SK-N-SH (cell line): Measurements from ENCODE around the gene CCDC126. TPM values are rescaled to one million over a fixed set of nuclear protein-coding genes. Genes with fewer than 3 reads are reported as not detected.

Source experiments
- CTCF ChIA-PET: fragments of 300-600, 350-600 bp; formaldehyde crosslinking; extraction: SDS; loops from one replicate; lab custom pipeline; 2021; lab: Yijun Ruan, JAX
- POLR2A ChIA-PET: fragments of 350-600 bp; sonication (Branson Sonifier 250); formaldehyde crosslinking; extraction: SDS; loops from one replicate; lab custom pipeline; 2020; ENCODE audit warnings: antibody characterized with exemption, inconsistent platforms; lab: Yijun Ruan, JAX
- DNase-seq: peaks from one replicate; pipeline ENCODE4 v3.0.0; 2012
- H2AFZ ChIP-seq: fragments of 200-600 bp; sonication (generic); 2 replicates; pipeline ENCODE4 v1.8.1; 2016; ENCODE audit warnings: antibody characterized with exemption, mild to moderate bottlenecking, low read depth
- H3F3A ChIP-seq: fragments of 200-600 bp; sonication (generic); replicated peaks from 2 replicates; pipeline ENCODE3; 2016; ENCODE audit warnings: antibody characterized with exemption, mild to moderate bottlenecking; ENCODE audit not compliant: insufficient read depth
- H3K27ac ChIP-seq, 2 experiments: fragments of 200-500 bp in 1 of 2; fragments of 200-600 bp in 1 of 2; sonication (Bioruptor generic) in 1 of 2; sonication (generic), shearing (Covaris generic) in 1 of 2; 2 replicates each; pipeline versions ENCODE4 v1.5.1 to v1.6.1; 2014 to 2016; ENCODE audit warnings: low read depth in 2 of 2, inconsistent platforms in 1 of 2, low read length in 1 of 2, mild to moderate bottlenecking in 1 of 2, mixed read lengths in 1 of 2
- H3K27me3 ChIP-seq: fragments of 200-600 bp; sonication (generic), shearing (Covaris generic); 2 replicates; pipeline ENCODE4 v1.6.1; 2016; ENCODE audit warnings: mixed run types; ENCODE audit not compliant: insufficient read depth
- H3K36me3 ChIP-seq, 2 experiments: fragments of 200-500 bp in 1 of 2; fragments of 200-600 bp in 1 of 2; sonication (Bioruptor generic) in 1 of 2; sonication (generic) in 1 of 2; replicated peaks in 1 of 2; 2 replicates each; pipeline versions ENCODE3 to v1.5.1; 2014 to 2016; ENCODE audit warnings: low read length in 1 of 2, mild to moderate bottlenecking in 1 of 2; ENCODE audit not compliant: insufficient read depth in 2 of 2, control insufficient read depth in 1 of 2
- H3K4me1 ChIP-seq, 2 experiments: fragments of 200-500 bp in 1 of 2; fragments of 200-600 bp in 1 of 2; sonication (Bioruptor generic) in 1 of 2; sonication (generic), shearing (Covaris generic) in 1 of 2; 2 replicates each; pipeline versions ENCODE4 v1.5.1 to v1.6.1; 2014 to 2016; ENCODE audit warnings: low read depth in 1 of 2, low read length in 1 of 2, mixed run types in 1 of 2; ENCODE audit not compliant: insufficient read depth in 2 of 2, control insufficient read depth in 1 of 2
- H3K4me2 ChIP-seq: fragments of 200-600 bp; sonication (generic), shearing (Covaris generic); 2 replicates; pipeline ENCODE4 v1.6.1; 2017; ENCODE audit warnings: mixed run types
- H3K4me3 ChIP-seq, 2 experiments: fragments of 200-500 bp in 1 of 2; fragments of 200-600 bp in 1 of 2; sonication (Bioruptor generic) in 1 of 2; sonication (generic), shearing (Covaris generic) in 1 of 2; 2 replicates each; pipeline versions ENCODE4 v1.5.1 to v1.8.1; 2014 to 2016; ENCODE audit warnings: low read depth in 2 of 2, inconsistent platforms in 1 of 2, low read length in 1 of 2, mild to moderate bottlenecking in 1 of 2, mixed read lengths in 1 of 2, moderate library complexity in 1 of 2
- H3K79me2 ChIP-seq: fragments of 200-600 bp; sonication (generic); 2 replicates; pipeline ENCODE4 v1.8.1; 2017; ENCODE audit warnings: mild to moderate bottlenecking; ENCODE audit not compliant: insufficient read depth
- H3K9ac ChIP-seq: fragments of 200-600 bp; sonication (generic); 2 replicates; pipeline ENCODE4 v1.6.1; 2017; ENCODE audit warnings: mixed run types
- H3K9me2 ChIP-seq: fragments of 200-600 bp; sonication (generic); 2 replicates; pipeline ENCODE4 v1.6.1; 2017; ENCODE audit warnings: mixed run types
- H3K9me3 ChIP-seq: fragments of 200-600 bp; sonication (generic); 2 replicates; pipeline ENCODE4 v1.6.1; 2017; ENCODE audit warnings: mixed run types, mild to moderate bottlenecking, moderate library complexity
- H4K20me1 ChIP-seq: fragments of 200-600 bp; sonication (generic); 2 replicates; pipeline ENCODE4 v1.6.1; 2017; ENCODE audit warnings: mild to moderate bottlenecking, mixed run types; ENCODE audit not compliant: insufficient read depth
- CTCF ChIP-seq: fragments of 200-600 bp; sonication (generic); IDR thresholded peaks from 2 replicates; pipeline ENCODE4 v1.6.1; 2017; ENCODE audit warnings: antibody characterized with exemption, mild to moderate bottlenecking, moderate library complexity
- ELF1 ChIP-seq: IDR thresholded peaks from 2 replicates; pipeline ENCODE4 v1.4.0; 2012
- EP300 ChIP-seq, 2 experiments: IDR thresholded peaks; 2 replicates each; pipeline versions ENCODE4 v1.4.0 to v1.6.1; 2012; ENCODE audit warnings: borderline replicate concordance in 1 of 2, low read depth in 1 of 2, low read length in 1 of 2
- GABPA ChIP-seq: IDR thresholded peaks from 2 replicates; pipeline ENCODE4 v1.4.0; 2012; ENCODE audit warnings: low read depth, mild to moderate bottlenecking
- IRF3 ChIP-seq: fragments of 150-350 bp; IDR thresholded peaks from 2 replicates; pipeline ENCODE4 v1.6.1; 2016; ENCODE audit warnings: mild to moderate bottlenecking, low read depth, low read length
- PBX3 ChIP-seq: IDR thresholded peaks from 2 replicates; pipeline ENCODE4; 2012
- SIN3A ChIP-seq: IDR thresholded peaks from 2 replicates; pipeline ENCODE4 v1.6.1; 2012; ENCODE audit warnings: low read depth, mild to moderate bottlenecking, low read length, moderate library complexity, borderline replicate concordance
- TAF1 ChIP-seq: IDR thresholded peaks from 2 replicates; pipeline ENCODE4 v1.6.1; 2012; ENCODE audit warnings: low read depth, mild to moderate bottlenecking, low read length, moderate library complexity, borderline replicate concordance
- USF1 ChIP-seq: IDR thresholded peaks from 2 replicates; pipeline ENCODE4 v1.4.0; 2012; ENCODE audit warnings: low read depth, borderline replicate concordance
- USF2 ChIP-seq: fragments of 150-350 bp; IDR thresholded peaks from 2 replicates; pipeline ENCODE4 v1.6.1; 2017; ENCODE audit warnings: antibody characterized with exemption, low read length, low read depth, borderline replicate concordance
- ZBTB33 ChIP-seq: IDR thresholded peaks from 2 replicates; pipeline ENCODE4 v1.4.0; 2012; ENCODE audit warnings: low read depth, borderline replicate concordance
- WGBS: methylation state at CpG from one replicate; pipeline ENCODE4 v1.1.6; 2017; ENCODE audit warnings: low lambda C conversion rate; 5-methylcytosine and 5-hydroxymethylcytosine counted together
- polyA plus RNA-seq, 3 experiments: library from polyadenylated mRNA; depleted of rRNA; stranded (reverse); fragments of >200 nt; gene quantifications; 2 replicates each; pipeline ENCODE4 v1.2.3, GENCODE V29; 2012

Gene CCDC126
- polyA plus RNA-seq, 1 of the 3 experiments (the other 2 are of a cell fraction), result 5.5 TPM

GRCh38 chr7:23691320-23691719 lies 94.1 kb downstream of the CCDC126 start:
- no peak overlapping the region for H3K4me2 ChIP-seq
- H3K79me2 ChIP-seq, result no peaks in the 10 kb centered on the region
- peaks cover 4 to 33% of the 10 kb centered on the region in 2 experiments for H3K36me3 ChIP-seq
- no peak overlapping the region for H2AFZ ChIP-seq
- TF ChIP-seq SIN3A (no peak), ZBTB33 (no peak), TAF1 (no peak), IRF3 (no peak), CTCF (no peak), PBX3 (no peak), USF1 (no peak), EP300 (IDR thresholded peaks at IDR 0.05; ENCODE audit: borderline replicate concordance in 1 of 2, low read depth in 1 of 2, low read length in 1 of 2) (no peak), USF2 (no peak), ELF1 (no peak), GABPA (no peak)
- no peaks in the 10 kb centered on the region for H3K9me2 ChIP-seq
- H3K27ac ChIP-seq, result no peak overlapping the region
- ChIA-PET POLR2A (no interaction called here), CTCF (interaction anchor here (1.1 to 2.1 kb wide), 3 partner anchors 11 to 144 kb away, joined by 3 to 8 read pairs (median 4); partner anchors contain the start of gene FAM221A)
- no peak overlapping the region for H3K4me3 ChIP-seq
- H3F3A ChIP-seq, result no peaks in the 10 kb centered on the region
- H4K20me1 ChIP-seq, result no peaks in the 10 kb centered on the region
- no peaks in the 10 kb centered on the region for H3K4me1 ChIP-seq
- no peaks in the 10 kb centered on the region for H3K27me3 ChIP-seq
- 0 out of 2 replicates have a peak, but pooled peaks cover 5% of the 10 kb centered on the region for H3K9me3 ChIP-seq
- H3K9ac ChIP-seq, result no peak overlapping the region
- DNase-seq, result no peak
- 91% methylated on average over 4 of the region's 4 CpGs for WGBS
